GM21619 (cell line): ENCODE measurements around the gene PRSS21.

Source experiments
- ATAC-seq: cut with Tn5 transposase; IDR thresholded peaks from one replicate; pipeline ENCODE4 v1.9.1; 2021; ENCODE audit not compliant: unreplicated experiment

Gene PRSS21

GRCh38 chr16:2816751-2817339, at the start of gene PRSS21:
Gene PRSS21 (plus strand): TSS chr16:2817237. CDS start chr16:2817269, 32 bp downstream.
- no peak for ATAC-seq

GRCh38 chr16:2767891-2768290, 49.1 kb upstream of the PRSS21 start:
- no peak for ATAC-seq

- no peak for ATAC-seq
Observed at GRCh38 chr16:2768403-2769089, 48.5 kb upstream of the PRSS21 start.

- no peak for ATAC-seq
Observed at GRCh38 chr16:2769100-2769529, 47.9 kb upstream of the PRSS21 start.

- ATAC-seq, result no peak
Observed at GRCh38 chr16:2769675-2770056, 47.4 kb upstream of the PRSS21 start.

GRCh38 chr16:2770057-2770951, 46.7 kb upstream of the PRSS21 start:
- no peak for ATAC-seq

- ATAC-seq, result no peak
Observed at GRCh38 chr16:2771496-2772402, 45.3 kb upstream of the PRSS21 start.

GRCh38 chr16:2773188-2773968, 43.7 kb upstream of the PRSS21 start:
- ATAC-seq, result no peak

GRCh38 chr16:2774161-2774891, 42.7 kb upstream of the PRSS21 start:
- no peak for ATAC-seq

- no peak for ATAC-seq
Observed at GRCh38 chr16:2775131-2775716, 41.8 kb upstream of the PRSS21 start.

- ATAC-seq, result no peak
Observed at GRCh38 chr16:2775765-2776499, 41.1 kb upstream of the PRSS21 start.

- ATAC-seq, result peak; percentile 26
Observed at GRCh38 chr16:2776500-2777139, 40.4 kb upstream of the PRSS21 start.

GRCh38 chr16:2777231-2777902, 39.7 kb upstream of the PRSS21 start, which contains the start of gene ELOB:
Gene ELOB (minus strand): TSS chr16:2777280. CDS start chr16:2777239, 41 bp downstream.
- peak; percentile 68 for ATAC-seq

GRCh38 chr16:2777903-2778629, 39.0 kb upstream of the PRSS21 start:
- peak; percentile 5 for ATAC-seq

- ATAC-seq, result no peak
Observed at GRCh38 chr16:2778630-2778958, 38.4 kb upstream of the PRSS21 start.

GRCh38 chr16:2779151-2779920, 37.7 kb upstream of the PRSS21 start:
- no peak for ATAC-seq
